ENCODE results near the gene SP140L.
"Not testable (repeated sequence)": the region's sequence is repeated elsewhere in the genome, so short reads cannot be mapped to it uniquely, and the experiment has no call there.

The SP140L gene

DNA sequence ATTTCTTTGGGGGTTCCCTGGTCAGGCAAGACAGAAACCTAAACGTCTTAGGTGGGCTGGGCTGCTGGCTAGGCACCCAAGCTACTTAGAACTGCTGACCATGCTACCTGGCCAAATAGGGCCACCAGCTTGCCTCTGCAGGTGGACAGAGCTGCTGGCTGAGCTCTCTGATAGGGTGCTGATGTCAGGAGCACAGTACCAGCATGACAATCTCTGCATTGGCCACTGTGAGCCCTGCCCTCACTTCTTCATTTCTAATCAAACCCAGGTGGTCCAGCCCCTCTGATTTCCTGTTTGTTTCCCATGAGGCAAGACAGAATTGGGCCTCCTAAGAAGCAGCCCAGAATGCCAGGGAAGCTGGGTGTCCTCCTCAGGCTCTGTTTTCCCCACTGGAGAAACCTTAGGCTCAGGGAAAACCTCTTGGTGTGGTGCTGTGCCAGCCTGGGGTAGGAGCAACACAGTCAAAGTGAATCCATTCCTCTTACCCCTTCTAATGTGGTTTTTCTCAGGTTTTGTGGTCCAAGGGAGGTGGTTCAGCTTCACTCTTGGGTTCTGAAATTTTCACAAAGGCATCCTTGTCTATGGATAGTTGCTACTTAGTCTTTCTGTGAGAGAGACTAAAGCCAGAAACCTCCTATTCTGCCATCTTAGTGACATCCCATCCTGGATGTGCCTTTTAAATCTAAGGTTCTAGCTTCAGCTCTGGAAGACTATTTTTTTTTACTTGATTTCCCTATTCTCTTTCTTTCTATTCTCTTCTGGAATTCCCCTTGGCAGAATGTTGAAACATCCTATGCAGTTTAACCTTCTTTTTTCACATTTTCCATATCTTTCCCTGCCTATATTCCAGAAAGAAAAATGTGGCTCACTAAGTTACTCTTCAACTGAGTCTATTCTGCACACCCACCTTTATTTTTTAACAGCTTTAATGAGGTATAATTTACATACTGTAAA lies 104.2 kb downstream of the SP140L start:
- Histone ChIP-seq H3K18ac (ENCODE audit: low read length) (no peak overlapping the region), H3K79me2 (ENCODE audit: control insufficient read depth, insufficient read depth, low read length) (no peaks in the 10 kb centered on the region), H3K4ac (ENCODE audit: low read depth, low read length) (no peak overlapping the region), H3K4me2 (ENCODE audit: low read length) (no peak overlapping the region), H4K8ac (ENCODE audit: low read depth, low read length) (no peak overlapping the region), H3K27ac (ENCODE audit: low read depth, low read length) (no peak overlapping the region), H4K5ac (ENCODE audit: low read length) (no peak overlapping the region), H3K79me1 (ENCODE audit: low read length) (no peaks in the 10 kb centered on the region), H3K36me3 (ENCODE audit: control insufficient read depth, insufficient read depth, low read length) (no peaks in the 10 kb centered on the region), H3K27me3 (ENCODE audit: insufficient read depth, low read length, poor library complexity) (no peaks in the 10 kb centered on the region), H2AK5ac (ENCODE audit: low read length) (no peak overlapping the region), H3K9ac (ENCODE audit: low read length) (no peak overlapping the region), H2BK15ac (replicated peaks; ENCODE audit: low read depth) (no peak overlapping the region), H2BK5ac (ENCODE audit: low read length) (no peak overlapping the region), H3K23ac (ENCODE audit: low read length) (no peak overlapping the region), H3K4me3 (ENCODE audit: low read length) (no peak overlapping the region), H2BK120ac (ENCODE audit: low read depth, low read length) (no peak overlapping the region), H3K56ac (ENCODE audit: low read length) (no peak overlapping the region), H3K4me1 (ENCODE audit: control insufficient read depth, low read depth, low read length) (no peaks in the 10 kb centered on the region)
- WGBS (ENCODE audit: extremely low coverage, insufficient coverage, low lambda C conversion rate), result no CpG with 5 or more reads among the region's 1 CpG
- DNase-seq, result no peak

DNA sequence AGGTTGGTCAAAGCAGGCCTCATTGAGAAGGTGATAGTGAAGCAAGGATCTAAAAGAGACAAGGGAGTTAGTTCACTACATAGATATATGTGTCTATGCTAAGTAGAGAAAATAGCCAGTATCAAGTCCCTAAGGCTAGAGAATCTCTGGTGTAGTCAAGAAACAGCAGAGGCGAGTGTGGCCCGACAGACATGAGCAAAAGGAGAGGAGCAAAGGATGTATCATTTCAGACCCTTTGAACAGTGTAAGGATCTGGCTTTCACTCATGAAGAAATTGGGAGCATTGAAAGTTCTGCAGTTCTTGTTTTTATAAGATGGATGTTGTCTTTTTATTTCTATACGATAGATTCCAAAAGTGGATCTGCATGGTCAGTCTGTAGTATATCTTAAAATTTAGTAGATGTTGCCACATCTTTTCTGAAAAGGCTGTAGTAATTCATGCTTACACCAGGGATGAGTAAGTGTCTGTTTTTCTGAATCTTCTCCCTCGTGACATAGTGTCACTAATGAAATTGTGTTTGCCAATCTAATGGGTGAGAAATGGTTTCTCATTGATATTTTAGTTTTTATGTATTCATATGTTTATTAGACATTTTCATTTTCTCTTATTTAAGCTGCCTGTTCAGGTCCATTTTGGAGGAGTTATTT lies 107.8 kb downstream of the SP140L start:
- H3K27me3 ChIP-seq (ENCODE audit: insufficient read depth, low read length, poor library complexity), result no peaks in the 10 kb centered on the region
- no peak overlapping the region for H4K5ac ChIP-seq (ENCODE audit: low read length)
- no CpG with 5 or more reads among the region's 4 CpGs for WGBS (ENCODE audit: extremely low coverage, insufficient coverage, low lambda C conversion rate)
- no peaks in the 10 kb centered on the region for H3K79me2 ChIP-seq (ENCODE audit: control insufficient read depth, insufficient read depth, low read length)
- H3K23ac ChIP-seq (ENCODE audit: low read length), result no peak overlapping the region
- H3K36me3 ChIP-seq (ENCODE audit: control insufficient read depth, insufficient read depth, low read length), result no peaks in the 10 kb centered on the region
- no peak for DNase-seq
- no peak overlapping the region for H3K27ac ChIP-seq (ENCODE audit: low read depth, low read length)
- H3K56ac ChIP-seq (ENCODE audit: low read length), result no peak overlapping the region
- H3K4me3 ChIP-seq (ENCODE audit: low read length), result no peak overlapping the region
- H4K8ac ChIP-seq (ENCODE audit: low read depth, low read length), result no peak overlapping the region
- H3K4me1 ChIP-seq (ENCODE audit: control insufficient read depth, low read depth, low read length), result no peaks in the 10 kb centered on the region
- H3K4ac ChIP-seq (ENCODE audit: low read depth, low read length), result no peak overlapping the region
- no peak overlapping the region for H3K4me2 ChIP-seq (ENCODE audit: low read length)
- no peak overlapping the region for H3K9ac ChIP-seq (ENCODE audit: low read length)
- no peaks in the 10 kb centered on the region for H3K79me1 ChIP-seq (ENCODE audit: low read length)
- H2BK15ac ChIP-seq (replicated peaks; ENCODE audit: low read depth), result no peak overlapping the region
- no peak overlapping the region for H2AK5ac ChIP-seq (ENCODE audit: low read length)
- no peak overlapping the region for H2BK120ac ChIP-seq (ENCODE audit: low read depth, low read length)
- no peak overlapping the region for H2BK5ac ChIP-seq (ENCODE audit: low read length)
- H3K18ac ChIP-seq (ENCODE audit: low read length), result no peak overlapping the region

DNA sequence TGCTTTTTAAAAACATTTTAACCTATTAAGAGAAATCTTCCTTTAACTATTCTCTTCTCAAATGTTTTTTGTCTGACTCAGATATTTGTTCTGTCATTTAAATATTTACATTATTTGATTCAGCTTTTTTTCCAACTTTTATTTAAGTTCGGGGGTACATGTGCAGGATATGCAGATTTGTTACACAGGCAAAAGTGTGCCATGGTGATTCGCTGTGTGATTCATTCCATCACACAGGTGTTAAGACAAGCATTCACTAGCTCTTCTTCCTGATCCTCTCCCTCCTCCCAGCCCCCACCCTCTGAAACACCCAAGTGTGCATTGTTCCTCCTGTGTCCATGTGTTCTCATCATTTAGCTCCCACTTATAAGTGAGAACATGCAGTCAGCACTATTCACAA lies 108.4 kb downstream of the SP140L start:
- no peak overlapping the region for H3K18ac ChIP-seq (ENCODE audit: low read length)
- no peak overlapping the region for H4K5ac ChIP-seq (ENCODE audit: low read length)
- H3K79me1 ChIP-seq (ENCODE audit: low read length), result no peaks in the 10 kb centered on the region
- DNase-seq, result no peak
- H2BK15ac ChIP-seq (replicated peaks; ENCODE audit: low read depth), result no peak overlapping the region
- no peaks in the 10 kb centered on the region for H3K4me1 ChIP-seq (ENCODE audit: control insufficient read depth, low read depth, low read length)
- H3K4me3 ChIP-seq (ENCODE audit: low read length), result no peak overlapping the region
- H3K23ac ChIP-seq (ENCODE audit: low read length), result no peak overlapping the region
- no peak overlapping the region for H3K9ac ChIP-seq (ENCODE audit: low read length)
- WGBS (ENCODE audit: extremely low coverage, insufficient coverage, low lambda C conversion rate), result no CpG with 5 or more reads among the region's 2 CpGs
- no peak overlapping the region for H2BK5ac ChIP-seq (ENCODE audit: low read length)
- H3K27ac ChIP-seq (ENCODE audit: low read depth, low read length), result no peak overlapping the region
- H2BK120ac ChIP-seq (ENCODE audit: low read depth, low read length), result no peak overlapping the region
- no peak overlapping the region for H3K4me2 ChIP-seq (ENCODE audit: low read length)
- H3K27me3 ChIP-seq (ENCODE audit: insufficient read depth, low read length, poor library complexity), result no peaks in the 10 kb centered on the region
- no peak overlapping the region for H3K4ac ChIP-seq (ENCODE audit: low read depth, low read length)
- H4K8ac ChIP-seq (ENCODE audit: low read depth, low read length), result no peak overlapping the region
- no peaks in the 10 kb centered on the region for H3K36me3 ChIP-seq (ENCODE audit: control insufficient read depth, insufficient read depth, low read length)
- no peak overlapping the region for H3K56ac ChIP-seq (ENCODE audit: low read length)
- H2AK5ac ChIP-seq (ENCODE audit: low read length), result no peak overlapping the region
- H3K79me2 ChIP-seq (ENCODE audit: control insufficient read depth, insufficient read depth, low read length), result no peaks in the 10 kb centered on the region

DNA sequence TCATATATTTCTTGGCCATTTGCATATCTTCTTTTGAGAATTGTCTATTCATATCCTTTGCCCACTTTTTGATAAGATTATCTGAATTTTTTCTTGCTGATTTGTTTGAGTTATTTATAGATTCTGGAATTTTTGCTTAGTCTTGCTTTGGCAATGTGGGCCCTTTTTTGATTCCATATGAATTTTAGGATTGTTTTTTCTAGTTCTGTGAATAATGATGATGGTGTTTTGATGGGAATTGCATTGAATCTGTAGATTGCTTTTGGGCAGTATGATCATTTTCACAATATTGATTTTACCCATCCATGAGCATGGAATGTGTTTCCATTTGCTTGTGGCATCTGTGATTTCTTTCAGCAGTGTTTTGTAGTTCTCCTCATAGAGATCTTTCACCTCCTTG lies 112.1 kb downstream of the SP140L start:
- H3K4me2 ChIP-seq (ENCODE audit: low read length), result not testable (repeated sequence)

DNA sequence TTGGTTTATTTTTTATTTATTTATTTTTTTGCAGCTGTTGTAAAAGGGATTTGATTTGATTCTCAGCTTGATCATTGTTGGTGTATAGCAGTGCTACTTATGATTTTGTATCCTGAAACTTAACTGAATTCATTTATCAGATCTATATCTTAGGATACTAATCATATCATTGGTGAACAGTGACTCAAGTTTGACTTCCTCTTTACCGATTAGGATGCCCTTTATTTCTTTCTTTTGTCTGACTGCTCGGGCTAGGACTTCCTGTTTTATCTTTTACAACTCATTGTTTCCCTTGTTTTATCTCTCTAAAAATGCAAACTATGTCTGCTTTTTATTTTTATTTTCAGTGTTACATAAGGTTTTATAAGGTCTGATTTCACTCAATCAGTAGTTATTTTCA lies 112.6 kb downstream of the SP140L start:
- Histone ChIP-seq H2BK15ac (replicated peaks; ENCODE audit: low read depth) (no peak overlapping the region), H3K4me1 (ENCODE audit: control insufficient read depth, low read depth, low read length) (no peaks in the 10 kb centered on the region), H3K23ac (ENCODE audit: low read length) (no peak overlapping the region), H3K27me3 (ENCODE audit: insufficient read depth, low read length, poor library complexity) (no peaks in the 10 kb centered on the region), H3K4me2 (ENCODE audit: low read length) (no peak overlapping the region), H3K36me3 (ENCODE audit: control insufficient read depth, insufficient read depth, low read length) (no peaks in the 10 kb centered on the region), H3K56ac (ENCODE audit: low read length) (no peak overlapping the region), H3K18ac (ENCODE audit: low read length) (no peak overlapping the region), H3K4ac (ENCODE audit: low read depth, low read length) (no peak overlapping the region), H4K5ac (ENCODE audit: low read length) (no peak overlapping the region), H3K79me2 (ENCODE audit: control insufficient read depth, insufficient read depth, low read length) (no peaks in the 10 kb centered on the region), H4K8ac (ENCODE audit: low read depth, low read length) (no peak overlapping the region), H2AK5ac (ENCODE audit: low read length) (no peak overlapping the region), H3K79me1 (ENCODE audit: low read length) (no peaks in the 10 kb centered on the region), H2BK120ac (ENCODE audit: low read depth, low read length) (no peak overlapping the region), H3K9ac (ENCODE audit: low read length) (no peak overlapping the region), H2BK5ac (ENCODE audit: low read length) (no peak overlapping the region), H3K4me3 (ENCODE audit: low read length) (no peak overlapping the region), H3K27ac (ENCODE audit: low read depth, low read length) (no peak overlapping the region)
- DNase-seq, result no peak
- no CpG with 5 or more reads among the region's 2 CpGs for WGBS (ENCODE audit: extremely low coverage, insufficient coverage, low lambda C conversion rate)

More for the DNA sequence above, 112.1 kb downstream of the SP140L start:
- not testable (repeated sequence) for H4K5ac ChIP-seq (ENCODE audit: low read length); H3K27ac ChIP-seq (ENCODE audit: low read depth, low read length); H3K27me3 ChIP-seq (ENCODE audit: insufficient read depth, low read length, poor library complexity); H3K18ac ChIP-seq (ENCODE audit: low read length); H3K79me2 ChIP-seq (ENCODE audit: control insufficient read depth, insufficient read depth, low read length); H3K4me1 ChIP-seq (ENCODE audit: control insufficient read depth, low read depth, low read length); H2BK120ac ChIP-seq (ENCODE audit: low read depth, low read length); H3K23ac ChIP-seq (ENCODE audit: low read length); H2AK5ac ChIP-seq (ENCODE audit: low read length); H2BK5ac ChIP-seq (ENCODE audit: low read length); H3K9ac ChIP-seq (ENCODE audit: low read length); DNase-seq; H3K36me3 ChIP-seq (ENCODE audit: control insufficient read depth, insufficient read depth, low read length); H3K4ac ChIP-seq (ENCODE audit: low read depth, low read length); H3K79me1 ChIP-seq (ENCODE audit: low read length); H3K4me3 ChIP-seq (ENCODE audit: low read length); H4K8ac ChIP-seq (ENCODE audit: low read depth, low read length); H3K56ac ChIP-seq (ENCODE audit: low read length); H2BK15ac ChIP-seq (replicated peaks; ENCODE audit: low read depth)

Measured in mesendoderm (in vitro differentiated cells).